K562 (cell line): ENCODE results near the gene RGS9BP. TPM values are rescaled to one million over a fixed set of nuclear protein-coding genes. Genes with fewer than 3 reads are reported as not detected.

ENCODE experiments used
- ATAC-seq: fragments of 200-7000 bp; cut with Tn5 transposase; 3 replicates; pipeline ENCODE4 v1.9.1; 2020; ENCODE audit warnings: moderate library complexity
- BruUV-seq: library from RNA; stranded (reverse); fragments of 400-500 nt; replicated peaks from 2 replicates; lab custom pipeline; 2021; lab: Mats Ljungman, UMichigan
- CTCF ChIA-PET: fragments of 300-600 bp; formaldehyde crosslinking; extraction: SDS; loops from one replicate; lab custom pipeline; 2021; ENCODE audit warnings: low intra/inter-chr PET ratio; lab: Yijun Ruan, JAX
- POLR2A ChIA-PET: fragments of 300-600, 350-650 bp; sonication (Branson Sonifier 250); formaldehyde crosslinking; extraction: SDS; loops from one replicate; lab custom pipeline; 2021; ENCODE audit warnings: antibody characterized with exemption, inconsistent platforms; lab: Yijun Ruan, JAX
- DNase-seq, 4 experiments: peaks; one replicate each; pipeline versions ENCODE4 v3.0.0 to v3.0.0-alpha.2; 2011 to 2018; ENCODE audit warnings: low spot score in 3 of 4, mixed read lengths in 3 of 4; ENCODE audit errors: extremely low read depth in 1 of 4
- FAIRE-seq: peaks from 2 replicates; lab custom pipeline; 2011; peaks lifted over from hg19 to GRCh38; lab: Jason Lieb, UNC
- H2AFZ ChIP-seq: 2 replicates; pipeline ENCODE4 v1.6.0; 2011; ENCODE audit warnings: low read depth, low read length, control low read depth, inconsistent platforms
- H3K27ac ChIP-seq: fragments of 200-600 bp; 3 replicates; pipeline ENCODE4 v1.8.0; 2011; ENCODE audit warnings: low read depth, mild to moderate bottlenecking, control low read depth, inconsistent platforms, low read length, moderate library complexity, mixed read lengths; ENCODE audit errors: extremely low read depth
- H3K27me3 ChIP-seq, 2 experiments: fragments of 300-600 bp in 1 of 2; 2 replicates in 1 of 2; 3 replicates in 1 of 2; pipeline versions ENCODE4 v1.6.0 to v1.8.0; 2011; ENCODE audit warnings: inconsistent platforms in 2 of 2, low read length in 2 of 2, mild to moderate bottlenecking in 1 of 2, mixed read lengths in 1 of 2, moderate library complexity in 1 of 2; ENCODE audit not compliant: control insufficient read depth in 2 of 2, insufficient read depth in 2 of 2
- H3K36me3 ChIP-seq: fragments of 300-600 bp; 3 replicates; pipeline ENCODE4 v1.8.0; 2011; ENCODE audit warnings: mild to moderate bottlenecking, low read length, inconsistent platforms; ENCODE audit not compliant: control insufficient read depth, insufficient read depth
- H3K4me1 ChIP-seq, 2 experiments: fragments of 200-600 bp in 1 of 2; replicated peaks in 1 of 2; 2 replicates in 1 of 2; 3 replicates in 1 of 2; pipeline versions ENCODE4 v1.5.1 to v1.8.0; 2011; ENCODE audit warnings: inconsistent platforms in 2 of 2, low read length in 2 of 2, mild to moderate bottlenecking in 1 of 2, mixed read lengths in 1 of 2, moderate library complexity in 1 of 2; ENCODE audit not compliant: control insufficient read depth in 2 of 2, insufficient read depth in 2 of 2
- H3K4me2 ChIP-seq: 2 replicates; pipeline ENCODE4 v1.6.1; 2011; ENCODE audit warnings: low read length, control low read depth, inconsistent platforms, mixed read lengths; ENCODE audit not compliant: insufficient read depth
- H3K4me3 ChIP-seq: fragments of 200-600 bp; sonication (generic), shearing (Covaris generic); 2 replicates; pipeline ENCODE4 v1.5.1; 2016; ENCODE audit warnings: control low read depth, inconsistent platforms
- H3K79me2 ChIP-seq: fragments of 200-600 bp; 3 replicates; pipeline ENCODE4 v1.8.0; 2011; ENCODE audit warnings: low read length, inconsistent platforms; ENCODE audit not compliant: control insufficient read depth, insufficient read depth
- H3K9ac ChIP-seq, 2 experiments: 2 replicates each; pipeline versions ENCODE4 v1.6.0 to v1.6.1; 2011; ENCODE audit warnings: low read depth in 2 of 2, low read length in 2 of 2, control low read depth in 1 of 2, inconsistent platforms in 1 of 2, mild to moderate bottlenecking in 1 of 2, mixed read lengths in 1 of 2; ENCODE audit not compliant: insufficient read depth in 1 of 2
- H3K9me1 ChIP-seq: one replicate; pipeline ENCODE4 v1.6.0; 2011; ENCODE audit warnings: inconsistent platforms, mild to moderate bottlenecking, low read length, moderate library complexity; ENCODE audit not compliant: control insufficient read depth, insufficient read depth
- H3K9me3 ChIP-seq: replicated peaks from 2 replicates; pipeline ENCODE4 v1.5.1; 2011; ENCODE audit warnings: low read depth, low read length, inconsistent platforms; ENCODE audit not compliant: control insufficient read depth, insufficient read depth
- H4K20me1 ChIP-seq: replicated peaks from 2 replicates; pipeline ENCODE4 v1.6.1; 2011; ENCODE audit warnings: low read length, inconsistent platforms, mixed read lengths; ENCODE audit not compliant: control insufficient read depth, insufficient read depth
- NCOA4 ChIP-seq: fragments of 450-650 bp; IDR thresholded peaks from 2 replicates; pipeline ENCODE4 v1.6.1; 2018; ENCODE audit warnings: mild to moderate bottlenecking; ENCODE audit not compliant: partially characterized antibody
- WGBS: fragments of 100-300 bp; shearing (Covaris generic); methylation state at CpG from one replicate; pipeline ENCODE4 v1.1.6; 2016; ENCODE audit warnings: low coverage, mixed read lengths; ENCODE audit not compliant: insufficient coverage; ENCODE audit errors: missing lambda C conversion rate; 5-methylcytosine and 5-hydroxymethylcytosine counted together
- in situ Hi-C: fragments of 300-500 bp; cut with MboI; formaldehyde crosslinking; loops from 4 replicates; pipeline ENCODE4 v1.15.0; 2018; ENCODE audit warnings: inconsistent platforms, mixed read lengths
- intact Hi-C: fragments of 100-400 bp; cut with micrococcal nuclease; formaldehyde crosslinking; loops from 2 replicates; pipeline ENCODE4 v1.14.2; 2022
- polyA plus RNA-seq, 8 experiments: library from polyadenylated mRNA; depleted of rRNA in 4 of 8; stranded (reverse) in 5 of 8; unstranded in 3 of 8; fragments of >200 nt; fragmentation: Nextera tagmentation in 2 of 8; fragmentation: Illumina TruSeq in 1 of 8; extraction: Ambion mirVana in 2 of 8; extraction: Trizol in 1 of 8; gene quantifications; 2 replicates each; pipeline versions ENCODE4 v1.2.1 to v1.2.3, GENCODE V29; 2011 to 2014; ENCODE audit warnings: inconsistent platforms in 1 of 8, missing spikeins in 1 of 8
- total RNA-seq, 7 experiments: library from RNA; depleted of rRNA in 6 of 7; stranded (reverse); fragments of >200 nt in 6 of 7; fragmentation: Illumina TruSeq in 2 of 7; extraction: Trizol in 2 of 7; gene quantifications; 2 replicates each; pipeline versions ENCODE4 v1.2.1 to v1.2.3, GENCODE V29; 2011 to 2021; ENCODE audit warnings: low replicate concordance in 1 of 7
- TF ChIP-seq, protein P1 (sequence below), 2 experiments: fragments of 200-800 bp in 1 of 2; sonication (Bioruptor generic) in 1 of 2; sonication (generic) in 1 of 2; formaldehyde crosslinking in 1 of 2; IDR thresholded peaks in 1 of 2; conservative IDR thresholded peaks in 1 of 2; 2 replicates each; pipeline versions ENCODE4 v1.5.0 to v1.6.1; 2016 to 2020; ENCODE audit warnings: missing compliant biosample characterization in 1 of 2, missing genetic modification characterization in 1 of 2, missing genetic modification reagents in 1 of 2

RGS9BP gene
- total and polyA plus RNA-seq, 9 of the 15 experiments (the other 6 are each of a cell fraction or from before 2014, with no cell fraction given) = 0.03 to 1.3 (median 0.49) TPM

DNA sequence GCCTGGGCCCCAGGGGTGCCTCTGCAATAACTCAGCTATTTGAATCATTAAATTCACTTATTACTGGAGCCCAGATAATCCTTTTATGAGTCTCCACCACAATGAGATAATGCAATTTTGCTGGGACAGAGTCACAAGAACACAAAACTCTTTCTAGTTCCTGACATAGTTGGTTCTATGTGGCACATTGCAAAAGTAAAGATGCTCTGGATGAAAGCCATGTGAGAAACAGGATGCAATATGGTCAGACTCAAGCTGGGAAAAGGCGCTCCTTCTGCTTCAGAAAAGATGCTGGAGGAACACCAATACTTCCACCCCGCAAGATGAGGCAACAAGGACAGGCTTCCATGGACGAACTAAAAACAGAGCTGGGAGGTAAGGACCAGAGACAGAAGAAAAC, 6.3 kb upstream of the RGS9BP start:
- ChIA-PET CTCF (no interaction called here), POLR2A (no interaction called here)
- FAIRE-seq = no peak
- 72% methylated on average over 3 of the region's 3 CpGs for WGBS
- H3K4me3 ChIP-seq = no peak overlapping the region
- peaks cover 50 to 57% of the 10 kb centered on the region in 2 experiments for H3K4me1 ChIP-seq
- no peak for ATAC-seq
- intact Hi-C loops = no loop called here
- H3K36me3 ChIP-seq = peaks cover 47% of the 10 kb centered on the region
- H4K20me1 ChIP-seq = peaks cover 2% of the 10 kb centered on the region; the same call in 1 of the 2 replicates
- in situ Hi-C loops = no loop called here
- no peak overlapping the region for H2AFZ ChIP-seq
- BruUV-seq = no TSS peak
- H3K27me3 ChIP-seq = no peaks in the 10 kb centered on the region
- no peak overlapping the region for H3K4me2 ChIP-seq
- H3K79me2 ChIP-seq = peaks cover 96% of the 10 kb centered on the region
- no peaks in the 10 kb centered on the region for H3K9me3 ChIP-seq
- TF ChIP-seq, protein P1, sequence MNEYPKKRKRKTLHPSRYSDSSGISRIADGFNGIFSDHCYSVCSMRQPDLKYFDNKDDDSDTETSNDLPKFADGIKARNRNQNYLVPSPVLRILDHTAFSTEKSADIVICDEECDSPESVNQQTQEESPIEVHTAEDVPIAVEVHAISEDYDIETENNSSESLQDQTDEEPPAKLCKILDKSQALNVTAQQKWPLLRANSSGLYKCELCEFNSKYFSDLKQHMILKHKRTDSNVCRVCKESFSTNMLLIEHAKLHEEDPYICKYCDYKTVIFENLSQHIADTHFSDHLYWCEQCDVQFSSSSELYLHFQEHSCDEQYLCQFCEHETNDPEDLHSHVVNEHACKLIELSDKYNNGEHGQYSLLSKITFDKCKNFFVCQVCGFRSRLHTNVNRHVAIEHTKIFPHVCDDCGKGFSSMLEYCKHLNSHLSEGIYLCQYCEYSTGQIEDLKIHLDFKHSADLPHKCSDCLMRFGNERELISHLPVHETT (CRISPR knock-in tag; conservative IDR thresholded peaks at IDR 0.05 in 1 of 2, IDR thresholded peaks at IDR 0.05 in 1 of 2) = 0 out of 4 replicates have a peak, but pooled peaks of 1 of the 2 experiments have one; percentile 3
- no peak for TF ChIP-seq NCOA4
- TF ChIP-seq, all 486 proteins: peak for 1
- peak overlapping the region; percentile 31; the same call in 1 of the 3 replicates for H3K27ac ChIP-seq
- H3K9ac ChIP-seq = 0 out of 4 replicates have a peak overlapping the region, but pooled peaks of 1 of the 2 experiments have one; percentile 1
- no peak for DNase-seq
- peaks cover 5% of the 10 kb centered on the region for H3K9me1 ChIP-seq
